Type B pancreatic cell (in vitro differentiated cells): ENCODE results near the gene IRF4. TPM values are rescaled to one million over a fixed set of nuclear protein-coding genes. Genes with fewer than 3 reads are reported as not detected.

Experiments
- DNase-seq: peaks from one replicate; pipeline ENCODE4 v3.0.0; 2021; ENCODE audit warnings: mixed read lengths; ENCODE audit not compliant: unreplicated experiment; ENCODE audit errors: extremely low spot score
- H3K27ac Mint-ChIP-seq: 2 replicates; pipeline ENCODE4 v1.8.0; 2021; ENCODE audit warnings: mild to moderate bottlenecking, mixed read lengths
- H3K27me3 Mint-ChIP-seq: 2 replicates; pipeline ENCODE4 v1.8.0; 2021; ENCODE audit warnings: mixed read lengths
- H3K36me3 Mint-ChIP-seq: 2 replicates; pipeline ENCODE4 v1.8.0; 2021; ENCODE audit warnings: mixed read lengths
- H3K4me1 Mint-ChIP-seq: one replicate; pipeline ENCODE4 v1.8.0; 2021; ENCODE audit warnings: mixed read lengths; ENCODE audit not compliant: unreplicated experiment
- H3K4me3 Mint-ChIP-seq: 2 replicates; pipeline ENCODE4 v1.8.0; 2021; ENCODE audit warnings: mild to moderate bottlenecking, mixed read lengths
- H3K9me3 Mint-ChIP-seq: 2 replicates; pipeline ENCODE4 v1.8.0; 2021; ENCODE audit warnings: mixed read lengths
- CTCF ChIP-seq: fragments of 200-600 bp; sonication (generic); conservative IDR thresholded peaks from 2 replicates; pipeline ENCODE4 v1.5.0; 2021; ENCODE audit warnings: antibody characterized with exemption, mild to moderate bottlenecking
- total RNA-seq: library from RNA; stranded (reverse); gene quantifications from 2 replicates; pipeline ENCODE4 v1.2.1, GENCODE V29; 2021; ENCODE audit warnings: low replicate concordance

Gene IRF4
- total RNA-seq, 1 donor from 2014 or later, result 1.7 TPM

- TF ChIP-seq CTCF, result no peak
- no peaks in the 10 kb centered on the region for H3K36me3 Mint-ChIP-seq
- no peak overlapping the region for H3K4me3 Mint-ChIP-seq
- peaks cover 5% of the 10 kb centered on the region for H3K4me1 Mint-ChIP-seq
- no peak overlapping the region for H3K27ac Mint-ChIP-seq
- H3K27me3 Mint-ChIP-seq, result peaks cover 91% of the 10 kb centered on the region
- H3K9me3 Mint-ChIP-seq, result no peaks in the 10 kb centered on the region
- DNase-seq, result no peak
Observed at GRCh38 chr6:395432-396125, 4.0 kb downstream of the IRF4 start.

GRCh38 chr6:396126-396520 is 4.6 kb downstream of the IRF4 start:
- no peaks in the 10 kb centered on the region for H3K36me3 Mint-ChIP-seq
- no peak for TF ChIP-seq CTCF
- peaks cover 5% of the 10 kb centered on the region for H3K4me1 Mint-ChIP-seq
- DNase-seq, result no peak
- H3K27me3 Mint-ChIP-seq, result peaks cover 90% of the 10 kb centered on the region
- H3K9me3 Mint-ChIP-seq, result no peaks in the 10 kb centered on the region
- no peak overlapping the region for H3K27ac Mint-ChIP-seq
- H3K4me3 Mint-ChIP-seq, result no peak overlapping the region

GRCh38 chr6:397056-397455 is 5.5 kb downstream of the IRF4 start:
- H3K27me3 Mint-ChIP-seq, result peaks cover 87% of the 10 kb centered on the region

GRCh38 chr6:397604-398003 is 6.1 kb downstream of the IRF4 start:
- Mint-ChIP-seq H3K4me3 (no peak overlapping the region), H3K9me3 (no peaks in the 10 kb centered on the region), H3K27ac (no peak overlapping the region), H3K36me3 (no peaks in the 10 kb centered on the region), H3K27me3 (peaks cover 89% of the 10 kb centered on the region), H3K4me1 (peaks cover 5% of the 10 kb centered on the region)
- DNase-seq, result no peak
- no peak for TF ChIP-seq CTCF

More at GRCh38 chr6:397056-397455, 5.5 kb downstream of the IRF4 start:
- Mint-ChIP-seq H3K4me1 (peaks cover 5% of the 10 kb centered on the region), H3K27ac (no peak overlapping the region), H3K9me3 (no peaks in the 10 kb centered on the region), H3K4me3 (no peak overlapping the region), H3K36me3 (no peaks in the 10 kb centered on the region)
- no peak for TF ChIP-seq CTCF
- DNase-seq, result no peak

- peaks cover 85% of the 10 kb centered on the region for H3K27me3 Mint-ChIP-seq
Observed at GRCh38 chr6:398065-398464, 6.5 kb downstream of the IRF4 start.

More at GRCh38 chr6:398065-398464, 6.5 kb downstream of the IRF4 start:
- H3K36me3 Mint-ChIP-seq, result no peaks in the 10 kb centered on the region
- no peak overlapping the region for H3K27ac Mint-ChIP-seq
- no peak for DNase-seq
- H3K4me1 Mint-ChIP-seq, result peaks cover 5% of the 10 kb centered on the region
- H3K9me3 Mint-ChIP-seq, result no peaks in the 10 kb centered on the region
- H3K4me3 Mint-ChIP-seq, result no peak overlapping the region
- no peak for TF ChIP-seq CTCF
